HG02884 (cell line): ENCODE data around the gene TMPRSS7.
"Not testable (repeated sequence)": the region's sequence is repeated elsewhere in the genome, so short reads cannot be mapped to it uniquely, and the experiment has no call there.

Source experiments
- ATAC-seq: cut with Tn5 transposase; IDR thresholded peaks from one replicate; pipeline ENCODE4 v1.9.1; 2021; ENCODE audit warnings: mild to moderate bottlenecking, moderate library complexity; ENCODE audit not compliant: unreplicated experiment

The TMPRSS7 gene

DNA sequence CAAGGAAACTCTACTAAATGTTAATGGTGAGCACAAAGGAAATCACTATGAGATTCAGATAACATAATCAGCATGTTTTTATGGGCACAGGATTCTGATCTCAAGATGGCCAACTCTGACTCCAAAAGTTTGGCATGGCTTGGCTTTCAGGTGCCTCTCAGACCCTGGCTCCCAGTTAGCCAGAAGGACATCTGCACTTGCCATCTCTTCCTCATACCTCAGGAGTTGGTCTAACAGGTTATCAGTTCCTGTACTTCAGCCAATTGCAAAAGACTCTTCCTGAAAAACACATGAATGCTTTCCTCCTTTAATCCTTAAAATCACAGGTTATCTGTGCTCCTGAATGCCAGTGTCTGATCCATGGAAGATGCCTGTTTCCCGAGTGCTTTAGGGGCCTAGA lies 25.0 kb downstream of the TMPRSS7 start:
- ATAC-seq = no peak

DNA sequence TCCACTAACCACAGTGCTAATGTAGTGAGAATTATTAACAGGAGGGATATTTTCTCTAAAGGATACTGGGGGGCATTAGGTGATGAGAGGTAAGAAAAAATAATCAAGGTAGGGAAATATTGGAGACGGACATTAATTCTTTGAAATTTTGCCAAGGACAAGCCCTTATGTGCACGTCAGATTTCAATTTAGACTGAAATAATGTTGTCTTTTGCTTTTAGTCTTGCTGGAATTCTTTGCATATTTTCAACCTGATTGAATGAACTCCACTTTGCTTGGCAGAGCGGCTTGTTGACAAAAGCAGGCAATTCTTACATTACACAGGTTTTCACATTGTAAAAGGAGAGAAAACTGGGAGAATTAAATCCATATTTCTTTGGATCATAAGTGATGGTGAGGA lies 26.6 kb downstream of the TMPRSS7 start:
- ATAC-seq = no peak

DNA sequence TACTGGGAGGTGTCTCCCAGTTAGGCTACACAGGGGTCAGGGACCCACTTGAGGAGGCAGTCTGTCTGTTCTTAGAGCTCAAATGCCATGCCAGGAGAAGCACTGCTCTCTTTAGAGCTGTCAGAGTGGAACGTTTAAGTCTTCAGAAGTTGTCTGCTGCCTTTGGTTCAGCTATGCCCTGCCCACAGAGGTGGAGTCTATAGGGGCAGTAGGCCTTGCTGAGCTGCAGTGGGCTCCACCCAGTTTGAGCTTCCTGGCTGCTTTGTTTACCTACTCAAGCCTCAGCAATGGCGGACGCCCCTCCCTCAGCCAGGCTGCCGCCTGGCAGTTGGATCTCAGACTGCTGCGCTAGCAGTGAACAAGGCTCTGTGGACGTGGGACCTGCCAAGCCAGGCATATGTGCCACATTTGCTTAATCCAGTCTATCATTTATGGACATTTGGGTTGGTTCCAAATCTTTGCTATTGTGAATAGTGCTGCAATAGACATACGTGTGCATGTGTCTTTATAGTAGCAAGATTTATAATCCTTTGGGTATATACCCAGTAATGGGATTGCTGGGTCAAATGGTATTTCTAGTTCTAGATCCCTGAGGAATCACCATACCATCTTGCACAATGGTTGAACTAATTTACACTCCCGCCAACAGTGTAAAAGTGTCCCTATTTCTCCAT lies 38.0 kb downstream of the TMPRSS7 start:
- ATAC-seq = not testable (repeated sequence)

DNA sequence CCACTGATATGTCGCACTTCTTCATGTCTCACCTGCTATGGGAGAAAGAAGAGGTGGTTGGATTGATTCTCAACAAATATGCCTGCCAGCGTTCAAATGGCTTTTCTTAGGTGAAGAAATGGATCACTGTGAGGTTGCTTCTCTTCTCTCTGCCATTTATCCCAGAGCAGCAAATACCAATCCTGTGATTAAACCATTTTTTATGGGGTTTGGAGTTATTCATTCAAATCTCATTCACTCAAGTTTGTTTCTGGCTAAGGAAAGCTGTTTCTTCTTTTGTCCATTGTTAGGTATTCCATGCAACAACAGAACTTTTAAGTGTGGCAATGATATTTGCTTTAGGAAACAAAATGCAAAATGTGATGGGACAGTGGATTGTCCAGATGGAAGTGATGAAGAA lies 39.5 kb downstream of the TMPRSS7 start:
- ATAC-seq = no peak

DNA sequence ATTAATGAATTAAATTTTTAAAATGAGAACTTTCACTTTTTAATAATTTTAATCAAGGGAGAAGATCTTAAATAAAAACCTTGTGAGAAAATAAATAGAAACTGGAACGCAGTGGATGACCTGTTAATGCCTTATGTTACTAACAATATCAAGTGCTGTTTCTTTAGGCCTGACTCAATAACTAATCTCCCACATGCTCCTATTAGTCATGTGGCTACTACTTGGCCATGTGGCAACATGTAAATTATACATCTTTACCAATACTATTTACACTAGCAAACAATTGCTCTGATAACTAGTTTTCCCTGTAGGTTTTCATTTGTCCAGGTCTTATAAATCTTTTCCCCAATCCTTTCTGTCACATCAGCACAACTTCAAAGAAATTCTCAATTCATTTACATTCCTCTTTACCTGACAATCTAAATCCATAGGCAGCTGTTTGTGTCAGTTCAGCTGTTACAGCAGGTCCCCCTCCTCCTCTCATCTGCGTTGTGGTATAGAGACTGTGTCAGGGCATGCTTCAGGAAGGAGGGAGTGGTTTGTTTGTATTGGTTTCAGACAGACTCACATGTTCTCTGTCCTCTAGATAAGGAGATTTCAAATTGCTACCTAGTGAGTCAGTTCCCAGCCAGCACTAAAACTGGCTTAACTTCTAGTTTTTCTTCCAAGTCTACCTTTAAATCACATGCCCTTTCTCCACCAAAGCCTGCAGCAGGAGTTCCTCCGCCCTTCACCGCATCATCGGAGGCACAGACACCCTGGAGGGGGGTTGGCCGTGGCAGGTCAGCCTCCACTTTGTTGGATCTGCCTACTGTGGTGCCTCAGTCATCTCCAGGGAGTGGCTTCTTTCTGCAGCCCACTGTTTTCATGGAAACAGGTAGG lies 40.3 kb downstream of the TMPRSS7 start:
- ATAC-seq = peak; percentile 69

DNA sequence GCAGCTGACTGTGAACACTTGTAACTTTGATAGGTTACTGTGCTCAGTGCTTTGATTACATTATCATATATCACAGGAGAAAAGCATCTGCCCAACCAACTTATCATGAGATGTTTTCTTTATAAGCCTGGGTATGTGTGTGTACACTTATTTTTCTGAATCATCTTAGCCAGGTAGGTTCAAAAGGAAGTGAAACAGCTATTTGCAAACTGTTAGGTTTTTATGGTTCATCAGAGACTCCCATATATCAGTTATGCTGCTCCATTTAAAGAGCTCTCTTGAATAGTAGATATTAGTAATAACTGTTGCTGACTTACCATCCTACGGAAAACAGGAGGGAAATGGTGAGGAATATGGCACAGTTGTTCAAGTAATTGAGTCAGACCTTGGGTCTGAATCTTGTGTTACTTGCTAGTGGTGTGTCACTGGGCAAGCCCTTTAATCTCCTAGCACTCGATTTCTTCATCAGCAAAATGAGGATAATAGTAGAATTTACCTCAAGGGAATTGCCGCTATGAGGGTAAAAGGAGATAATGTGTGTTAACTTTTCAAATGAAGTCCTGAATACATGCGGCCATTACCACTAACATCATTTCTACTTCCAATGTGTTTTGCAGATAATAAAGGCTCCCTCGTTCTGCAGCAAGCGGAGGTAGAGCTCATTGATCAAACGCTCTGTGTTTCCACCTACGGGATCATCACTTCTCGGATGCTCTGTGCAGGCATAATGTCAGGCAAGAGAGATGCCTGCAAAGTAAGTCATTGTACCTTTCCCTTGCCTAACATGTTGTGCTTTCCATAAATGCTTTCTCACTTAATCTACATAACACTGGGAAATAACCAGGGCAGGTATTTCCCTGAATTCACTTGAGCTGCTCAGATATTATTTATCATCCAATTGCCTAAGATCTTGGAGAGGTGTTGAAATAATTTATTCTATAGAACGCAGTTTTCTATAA lies 43.9 kb downstream of the TMPRSS7 start:
- no peak for ATAC-seq

DNA sequence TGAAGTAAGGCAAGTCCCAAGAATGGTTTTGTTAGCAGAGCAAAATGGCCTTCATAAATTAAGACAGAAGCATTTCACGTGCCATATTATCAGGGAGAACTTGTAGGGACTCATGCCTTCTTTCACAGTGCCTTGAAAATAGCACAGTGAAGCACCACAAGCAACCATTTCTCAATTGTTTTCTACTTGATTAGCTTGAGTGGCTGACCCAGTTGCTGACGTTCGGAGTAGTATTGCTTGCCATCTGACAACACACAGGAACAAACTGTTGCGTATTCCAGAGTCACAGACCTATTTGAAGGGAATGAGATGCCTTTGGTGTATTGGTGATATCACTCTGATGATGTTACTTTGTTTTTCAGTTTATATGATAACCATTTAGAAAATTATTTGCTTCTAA lies 48.7 kb downstream of the TMPRSS7 start:
- ATAC-seq = no peak

DNA sequence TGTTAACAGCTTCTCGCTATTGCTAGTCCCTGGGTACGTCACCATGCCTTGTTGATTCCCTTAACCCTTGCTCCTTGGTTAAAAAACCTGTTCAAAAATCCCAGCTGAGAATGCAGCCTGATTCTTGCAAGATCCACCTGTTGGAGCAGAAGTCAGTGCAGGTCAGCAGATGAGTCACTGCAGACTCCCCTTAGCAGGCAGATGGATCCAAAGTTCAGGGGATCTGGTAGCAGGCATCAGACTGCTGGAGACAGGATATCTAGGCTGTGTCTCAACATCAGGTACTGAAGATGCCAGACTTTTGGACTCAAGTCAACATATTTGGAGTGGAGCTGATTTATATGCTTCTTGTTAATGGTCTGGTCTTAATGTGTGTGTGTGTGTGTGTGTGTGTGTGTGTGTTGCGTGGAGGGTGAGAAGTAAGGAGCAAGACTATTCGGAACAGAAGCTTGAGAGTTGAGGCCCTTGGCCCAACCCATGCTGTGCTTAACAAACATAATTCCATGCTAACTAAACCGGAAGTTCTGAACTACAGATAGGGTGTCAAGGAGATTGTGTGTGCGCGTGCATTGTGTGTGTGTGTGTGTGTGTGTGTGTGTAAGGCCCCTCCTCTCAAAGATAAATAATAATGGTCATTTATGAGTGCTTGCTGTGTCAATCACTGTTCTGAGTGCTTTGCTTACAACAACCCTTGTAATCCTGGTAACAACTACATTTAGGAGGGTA lies 50.6 kb downstream of the TMPRSS7 start:
- no peak for ATAC-seq

DNA sequence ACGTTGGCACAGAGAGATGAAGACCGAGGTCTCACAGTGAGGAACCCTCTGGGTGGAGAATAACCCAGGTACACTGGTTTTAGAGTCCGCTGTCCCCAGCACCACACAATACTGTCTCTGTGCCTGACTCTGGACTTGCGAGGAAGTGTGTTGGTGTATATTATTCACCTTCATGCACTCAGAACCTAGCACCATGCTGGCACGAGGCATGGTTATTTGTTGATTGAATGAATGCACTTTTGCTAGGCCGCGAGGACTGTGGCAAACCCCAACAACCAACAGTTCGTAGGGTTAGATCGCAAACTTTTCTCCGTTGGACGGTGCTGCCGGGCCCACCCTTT lies 51.2 kb downstream of the TMPRSS7 start:
- peak; percentile 3 for ATAC-seq

DNA sequence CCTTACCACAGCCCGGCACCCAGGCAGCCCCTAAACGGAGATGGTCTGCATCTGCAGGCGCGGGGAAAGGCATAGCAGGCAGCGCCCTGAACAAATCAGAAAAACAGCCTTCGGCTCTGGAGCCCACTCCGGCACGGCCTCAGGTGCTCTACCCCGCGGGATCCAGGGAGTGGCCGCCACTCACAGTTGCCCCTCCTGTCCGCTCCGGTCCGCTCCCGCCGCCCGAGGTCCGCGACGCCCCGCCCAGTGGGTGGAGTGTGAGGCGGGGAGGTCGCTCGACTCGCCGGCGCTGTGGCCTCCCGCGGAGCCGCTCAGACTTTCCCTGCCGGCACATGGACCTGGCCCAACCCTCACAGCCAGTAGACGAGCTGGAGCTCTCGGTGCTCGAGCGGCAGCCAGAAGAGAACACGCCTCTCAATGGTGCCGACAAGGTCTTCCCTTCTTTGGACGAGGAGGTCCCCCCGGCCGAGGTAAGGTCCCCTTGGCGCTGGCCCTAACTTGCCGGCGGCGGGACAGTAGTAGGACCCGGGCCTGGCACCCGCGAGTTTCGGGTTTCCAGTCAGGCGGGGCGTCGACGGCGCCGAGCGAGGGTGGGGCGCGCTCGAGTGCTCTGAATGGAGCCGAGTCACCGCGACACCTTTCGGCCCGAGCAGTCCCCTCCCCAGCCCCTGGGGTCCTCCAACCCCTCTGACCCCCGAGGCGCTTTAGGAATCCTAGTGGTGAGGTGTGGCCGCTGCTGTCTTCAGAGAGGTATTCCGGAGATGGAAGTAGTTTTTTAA lies 51.7 kb downstream of the TMPRSS7 start, which contains the start of gene C3orf52:
Gene C3orf52 (plus strand): TSS at position 314 of the 779 bp plus-strand sequence. CDS start 19 bp downstream, at position 333.
- peak; percentile 74 for ATAC-seq

DNA sequence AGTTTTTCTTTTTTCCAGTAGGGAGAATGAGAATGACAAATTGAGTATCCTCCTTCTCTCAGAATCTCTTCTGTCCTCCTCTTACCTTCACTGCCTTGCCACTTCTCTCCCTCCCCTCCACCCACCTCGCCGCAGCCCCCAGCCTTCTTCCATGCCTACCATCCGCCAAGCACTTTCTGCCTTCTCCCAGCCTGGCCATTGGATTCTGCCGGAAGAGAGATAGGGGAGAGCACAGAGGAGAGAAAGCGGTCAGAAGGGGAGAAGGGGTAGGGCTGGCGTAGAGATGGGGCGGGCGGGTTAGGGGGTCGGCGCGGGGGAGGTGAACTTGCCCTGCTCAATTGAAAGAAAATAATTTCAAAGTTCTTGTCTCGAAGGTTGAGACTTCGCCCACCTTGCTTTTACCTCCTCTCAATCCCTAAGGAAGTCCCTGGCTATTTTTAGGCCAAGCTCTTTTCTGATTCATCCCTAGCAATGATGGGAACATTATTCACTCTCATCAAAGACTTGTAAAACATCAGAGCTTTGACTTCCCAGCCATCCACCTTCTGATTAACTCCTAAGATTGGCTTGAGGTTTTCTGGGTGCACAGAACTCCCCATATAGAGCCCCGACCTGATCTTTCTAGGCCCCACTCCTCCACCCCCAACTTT lies 52.5 kb downstream of the TMPRSS7 start:
- no peak for ATAC-seq

DNA sequence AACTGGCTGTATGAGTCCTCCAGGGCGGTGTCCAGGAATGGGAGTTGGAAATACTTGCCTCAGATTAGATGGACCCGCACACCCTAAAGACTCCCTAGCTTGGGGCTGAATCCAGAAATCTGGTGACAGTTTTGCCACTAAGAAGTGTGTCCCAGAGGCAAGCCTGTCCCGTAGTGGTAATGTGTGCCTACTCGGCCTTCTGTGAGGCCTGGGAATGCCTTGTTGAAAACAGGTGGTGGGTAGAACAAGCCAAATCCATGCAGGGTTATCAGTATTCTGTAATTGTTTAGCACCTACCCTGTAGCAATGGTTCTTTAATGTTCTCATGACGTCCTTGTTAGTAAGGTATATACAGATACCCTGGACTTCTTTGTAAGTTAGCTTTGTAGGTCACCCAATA lies 53.2 kb downstream of the TMPRSS7 start:
- ATAC-seq = no peak

DNA sequence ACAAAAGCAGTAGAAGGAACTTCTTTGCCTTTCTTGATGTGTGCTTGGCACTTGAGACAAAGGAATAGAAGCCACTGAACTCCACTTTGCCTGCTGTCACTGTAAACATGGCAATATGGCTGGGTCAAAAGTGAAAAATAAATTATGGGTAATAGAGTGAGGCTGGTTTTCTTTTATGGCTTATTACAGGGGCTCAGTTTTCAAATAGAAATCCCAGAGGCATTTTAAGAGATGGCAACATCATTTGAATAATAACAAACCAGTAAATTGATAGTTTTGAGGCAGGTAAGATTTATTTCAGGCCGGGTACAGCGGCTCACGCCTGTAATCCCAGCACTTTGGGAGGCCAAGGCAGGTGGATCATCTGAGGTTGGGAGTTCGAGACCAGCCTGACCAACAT lies 54.4 kb downstream of the TMPRSS7 start:
- no peak for ATAC-seq

DNA sequence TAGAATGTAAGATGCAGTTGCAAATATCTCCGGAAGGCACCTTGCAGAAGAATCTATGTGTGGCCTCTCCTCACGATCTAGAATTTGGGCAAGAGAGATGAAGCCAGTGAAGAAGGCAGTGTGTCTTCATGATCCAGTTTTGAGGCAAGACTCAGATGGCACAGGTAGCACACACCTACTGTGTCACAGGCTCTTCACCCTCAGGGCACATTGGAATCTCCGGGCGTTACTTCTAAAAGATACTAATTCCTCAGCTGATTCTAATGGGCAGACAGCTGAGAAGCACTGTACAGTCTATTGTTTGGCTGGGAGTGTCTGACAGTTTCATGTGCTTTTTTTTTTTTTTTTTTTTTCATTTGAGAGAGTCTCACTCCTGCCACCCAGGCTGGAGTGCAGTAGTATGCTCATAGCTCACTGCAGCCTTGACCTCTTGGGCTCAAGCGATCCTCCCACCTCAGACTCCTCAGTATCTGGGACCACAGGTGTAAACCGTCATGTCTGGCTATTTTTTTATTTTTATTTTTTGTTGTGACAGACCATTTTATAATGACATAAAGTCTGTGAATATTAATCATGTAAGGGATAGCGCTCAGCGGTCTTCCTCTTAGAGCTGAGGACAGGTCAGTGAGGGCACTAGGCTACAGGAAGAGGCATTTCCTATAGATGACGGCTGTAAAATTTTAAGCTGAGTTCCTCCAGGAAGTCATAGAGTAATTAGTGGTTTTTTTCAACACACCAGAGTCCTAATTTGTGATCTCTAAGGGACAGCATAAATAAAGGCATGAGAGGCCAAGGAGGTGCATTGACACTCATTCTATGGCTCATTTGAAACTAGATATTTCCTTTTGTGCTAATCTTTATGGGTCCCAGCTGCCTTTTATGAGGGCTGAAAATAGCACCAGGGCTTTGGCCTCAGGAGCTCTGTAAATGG lies 55.7 kb downstream of the TMPRSS7 start:
- ATAC-seq = no peak

DNA sequence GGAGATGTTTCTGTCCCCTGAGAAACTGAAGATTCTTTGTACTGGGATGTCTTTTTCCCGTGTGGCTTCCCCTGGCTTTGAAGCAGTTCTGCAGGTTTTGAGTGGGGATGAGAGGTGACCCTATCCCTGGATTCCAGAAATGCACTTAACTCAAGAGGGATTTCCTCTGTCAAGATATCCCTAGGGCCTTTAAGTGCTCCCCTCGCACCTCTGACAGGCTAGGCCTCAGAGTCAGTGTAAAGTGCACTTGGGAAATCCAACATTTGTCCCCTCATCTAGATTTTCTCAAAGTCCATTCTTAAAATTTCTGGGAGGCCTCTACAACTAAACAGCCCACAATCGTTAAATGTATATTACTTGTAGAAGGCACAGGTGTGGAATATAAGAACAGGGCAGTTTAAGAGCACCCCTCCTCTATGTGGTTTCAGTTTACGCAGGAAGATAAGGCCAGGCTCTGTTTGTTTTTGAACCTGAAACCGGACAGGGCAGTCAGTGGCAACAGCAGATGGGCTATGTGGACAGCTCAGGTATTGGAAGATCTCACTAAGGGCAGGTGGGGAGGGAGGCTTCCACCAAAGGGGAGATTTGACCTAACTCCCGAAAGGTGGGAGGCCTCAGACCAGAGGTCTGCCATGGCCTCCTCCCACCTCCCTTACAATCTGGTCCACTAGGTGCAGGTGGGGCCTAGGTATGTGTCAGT lies 56.5 kb downstream of the TMPRSS7 start:
- no peak for ATAC-seq

DNA sequence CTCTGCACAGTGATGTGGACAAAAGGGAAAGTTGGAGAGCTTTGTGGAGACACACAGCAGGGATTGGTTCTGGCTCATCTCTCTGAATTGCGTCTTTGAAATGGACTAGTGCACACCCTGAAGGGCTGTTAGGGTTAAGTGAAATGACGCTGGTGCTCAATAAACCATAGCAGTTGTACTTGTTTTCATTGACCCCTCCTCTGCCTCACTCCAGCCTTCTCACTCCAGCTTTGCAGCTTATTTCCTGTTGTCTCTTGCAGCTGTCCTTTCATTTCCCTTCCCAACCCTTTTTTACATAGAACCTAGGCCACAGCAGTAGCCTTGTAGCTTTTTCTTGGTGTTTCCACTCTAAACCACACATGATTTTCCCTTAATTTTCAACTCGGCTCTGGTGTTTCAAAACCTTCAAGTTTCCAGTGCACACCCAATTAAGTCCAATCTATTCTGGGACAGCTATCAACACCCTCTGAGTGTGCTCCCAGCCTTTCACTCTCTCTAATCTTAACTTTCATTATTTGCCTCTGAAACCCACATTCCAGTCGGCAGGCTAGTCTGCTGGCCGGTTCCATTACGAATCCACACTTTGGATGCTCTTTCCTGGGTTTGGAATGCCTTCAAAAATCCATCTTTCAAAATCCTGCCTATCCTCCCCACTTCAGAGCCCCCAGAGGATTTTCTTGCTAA lies 58.1 kb downstream of the TMPRSS7 start:
- ATAC-seq = peak; percentile 36

DNA sequence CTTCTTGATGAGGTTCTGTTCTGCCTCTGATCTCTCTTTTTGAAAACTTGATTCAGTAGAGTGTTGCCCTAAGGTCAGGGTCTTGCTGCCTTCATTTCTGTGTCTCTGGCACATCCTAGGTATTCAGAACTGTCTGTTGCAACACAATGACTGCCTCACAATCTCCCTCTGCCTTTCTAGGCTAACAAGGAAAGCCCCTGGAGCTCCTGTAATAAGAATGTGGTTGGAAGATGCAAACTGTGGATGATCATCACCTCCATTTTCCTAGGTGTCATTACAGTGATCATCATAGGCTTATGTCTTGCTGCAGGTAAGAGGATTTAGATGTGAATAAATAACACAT lies 58.6 kb downstream of the TMPRSS7 start:
- ATAC-seq = no peak
